GM19193 (cell line): ENCODE measurements around the gene MLXIP.

Source experiments
- POLR2A ChIP-seq: IDR thresholded peaks from 4 replicates; pipeline ENCODE4 v1.6.1; 2011; ENCODE audit not compliant: insufficient read depth, insufficient read length; ENCODE audit errors: extremely low read depth

The MLXIP gene

DNA sequence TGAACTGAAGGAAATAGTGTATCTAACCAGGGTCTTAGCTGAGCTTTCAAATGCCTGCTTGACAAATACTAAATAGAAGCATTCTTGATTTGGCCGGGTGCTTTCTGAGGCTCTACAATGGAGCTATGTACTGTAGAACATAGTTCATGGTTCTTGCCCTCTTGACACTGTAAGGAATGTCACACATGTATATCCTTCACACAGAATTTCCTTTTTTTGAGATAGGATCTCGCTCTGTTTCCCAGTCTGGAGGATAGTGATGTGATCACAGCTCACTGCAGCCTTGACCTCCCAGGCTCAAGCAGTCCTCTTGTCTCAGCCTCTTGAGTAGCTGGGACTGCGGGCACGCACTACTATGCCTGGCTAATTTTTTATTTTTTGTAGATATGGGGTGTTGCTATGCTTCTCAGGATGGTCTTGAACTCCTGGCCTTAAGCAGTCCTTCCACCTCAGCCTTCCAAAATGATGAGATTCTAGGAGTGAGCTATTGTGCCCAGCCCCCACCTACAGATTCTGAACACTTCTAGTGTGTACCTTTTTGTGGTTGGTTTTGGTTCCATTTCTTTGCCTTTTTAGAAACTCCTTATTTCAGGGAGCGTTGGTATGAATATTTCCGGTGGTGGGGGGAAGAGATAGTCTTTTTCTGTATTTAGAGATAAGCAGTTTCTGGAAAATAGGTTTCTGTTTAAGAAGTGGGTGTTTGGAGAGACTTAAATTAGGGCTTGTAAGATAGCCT, 4.2 kb downstream of the MLXIP start:
- TF ChIP-seq POLR2A: no peak

DNA sequence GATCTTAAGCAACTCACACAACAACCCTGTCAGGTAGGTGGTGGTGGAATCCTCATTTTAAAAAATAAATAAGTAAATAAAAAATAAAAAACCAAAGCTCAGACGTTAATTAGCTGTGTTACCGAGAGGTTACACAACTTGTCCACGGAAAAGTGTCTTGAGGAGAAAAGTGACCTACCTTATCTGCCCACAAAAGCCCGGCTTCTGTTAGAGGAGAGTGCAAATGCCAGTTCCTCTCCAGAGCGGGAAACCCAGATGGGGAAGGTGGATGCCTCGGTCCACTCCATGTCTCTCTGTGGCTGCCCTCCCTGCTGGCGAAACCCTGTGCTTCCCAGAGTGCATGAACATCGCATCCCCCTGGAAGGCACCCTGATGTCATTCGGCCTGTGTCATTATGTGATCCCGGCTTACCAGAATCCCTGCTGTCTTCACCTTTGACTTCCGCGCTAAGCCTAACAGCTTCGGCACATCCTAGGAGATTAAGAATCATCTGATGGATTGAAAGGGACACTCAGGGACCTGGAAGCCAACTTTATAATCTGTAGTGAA, 6.4 kb downstream of the MLXIP start:
- TF ChIP-seq POLR2A: no peak

DNA sequence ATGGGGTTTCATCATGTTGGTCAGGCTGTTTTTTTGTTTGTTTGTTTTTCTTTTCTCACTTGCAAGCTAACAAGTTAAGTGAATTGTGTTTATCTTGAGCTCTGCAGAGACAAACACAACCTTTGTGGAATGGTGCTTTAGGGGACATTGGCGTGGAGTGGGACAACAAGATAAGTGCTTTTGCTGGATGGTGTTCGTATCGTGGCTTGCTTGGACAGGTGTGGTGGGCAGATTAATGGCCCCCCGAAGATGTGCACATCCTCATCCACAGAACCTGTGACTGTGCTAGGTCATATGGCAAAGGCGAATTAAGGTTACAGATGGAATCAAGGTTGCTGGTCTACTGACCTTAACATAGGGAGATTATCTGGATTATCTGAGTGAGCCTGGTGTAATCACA, 7.0 kb downstream of the MLXIP start:
- no peak for TF ChIP-seq POLR2A

DNA sequence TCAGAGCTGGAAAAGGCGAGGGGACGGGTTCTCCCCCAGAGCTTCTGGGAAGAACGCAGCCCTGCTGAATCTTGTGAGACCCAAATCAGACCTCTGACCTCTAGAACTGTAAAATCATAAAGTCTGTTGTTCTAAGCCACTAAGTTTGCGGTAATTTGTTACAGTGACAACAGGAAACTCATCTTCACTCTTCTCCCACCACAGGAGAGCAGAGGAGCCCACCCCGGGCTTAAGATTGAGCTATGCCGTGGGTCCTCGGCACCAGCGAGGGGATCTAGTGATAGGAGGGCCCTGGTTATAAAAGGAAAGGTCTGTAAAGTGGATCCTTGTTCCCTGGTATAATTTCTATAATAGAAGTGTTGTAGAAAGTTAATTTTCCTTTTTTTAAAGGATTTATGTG, 7.6 kb downstream of the MLXIP start:
- TF ChIP-seq POLR2A: no peak

DNA sequence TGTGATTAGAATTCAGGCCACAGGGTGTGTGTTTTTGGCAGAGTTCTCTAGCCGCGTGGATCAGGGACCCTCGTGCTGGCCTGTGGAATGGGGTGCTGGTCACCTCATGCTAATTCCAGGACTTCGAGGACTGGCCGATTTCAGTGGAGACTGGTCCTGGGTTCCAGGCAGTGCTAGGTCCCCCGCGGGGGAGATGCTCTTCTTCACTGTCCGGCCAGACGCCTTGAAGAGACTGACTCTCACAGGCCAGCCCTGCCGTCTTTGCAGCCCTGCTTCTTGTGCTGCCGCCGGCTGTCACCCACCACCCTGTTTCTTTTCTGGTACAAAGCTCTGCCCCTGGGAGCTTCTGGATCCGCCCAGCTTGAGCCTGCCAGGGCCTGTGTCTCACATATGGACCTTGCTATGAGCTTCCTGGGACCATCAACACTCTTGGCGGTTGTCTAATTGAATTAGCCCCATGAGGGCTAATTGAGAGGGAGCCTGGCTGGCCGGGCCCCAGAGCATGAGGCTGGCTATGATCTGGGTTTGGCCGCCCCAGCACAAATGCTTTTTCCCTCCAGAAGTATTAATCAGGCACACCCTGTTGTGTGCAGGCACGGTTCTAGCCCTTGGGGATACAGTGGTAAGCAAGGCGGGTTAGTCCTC, 8.2 kb downstream of the MLXIP start:
- no peak for TF ChIP-seq POLR2A

DNA sequence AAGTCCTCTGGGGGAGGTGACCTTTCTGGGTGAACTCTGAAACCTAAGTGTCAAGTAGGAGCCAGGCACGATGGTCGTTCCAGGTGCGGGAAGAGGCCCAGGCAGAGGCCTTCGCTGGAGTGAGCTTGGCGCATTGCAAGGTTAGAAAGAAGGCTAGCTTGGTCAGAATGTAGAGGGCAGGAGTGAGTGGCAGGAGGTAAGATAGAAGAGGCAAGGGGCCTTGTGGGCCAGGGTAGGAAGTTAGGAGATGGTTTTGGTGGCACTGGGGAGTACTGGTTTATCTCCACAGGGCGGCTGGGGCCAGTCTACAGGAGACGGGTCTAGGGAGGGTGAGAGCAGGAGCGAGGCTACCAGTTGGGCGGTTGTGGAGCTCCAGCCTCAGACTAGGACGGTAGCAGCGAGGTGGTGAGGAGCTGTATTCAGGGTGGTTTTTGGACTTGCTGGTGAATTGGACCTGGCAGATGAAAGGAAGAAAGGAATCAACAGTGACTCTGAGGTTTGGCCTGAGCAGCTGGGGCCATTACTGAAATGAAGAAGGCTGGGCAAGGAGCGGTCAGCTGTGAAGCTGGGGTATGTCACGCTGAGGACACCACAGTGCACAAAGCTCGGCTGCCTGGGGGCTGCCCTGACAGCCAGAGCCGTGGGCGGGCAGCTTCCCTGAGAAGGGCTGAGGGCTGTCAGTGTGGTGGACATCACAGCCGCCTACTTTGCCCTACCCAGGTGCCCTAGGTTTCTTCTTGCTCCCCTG, 9.0 kb downstream of the MLXIP start:
- TF ChIP-seq POLR2A: no peak

DNA sequence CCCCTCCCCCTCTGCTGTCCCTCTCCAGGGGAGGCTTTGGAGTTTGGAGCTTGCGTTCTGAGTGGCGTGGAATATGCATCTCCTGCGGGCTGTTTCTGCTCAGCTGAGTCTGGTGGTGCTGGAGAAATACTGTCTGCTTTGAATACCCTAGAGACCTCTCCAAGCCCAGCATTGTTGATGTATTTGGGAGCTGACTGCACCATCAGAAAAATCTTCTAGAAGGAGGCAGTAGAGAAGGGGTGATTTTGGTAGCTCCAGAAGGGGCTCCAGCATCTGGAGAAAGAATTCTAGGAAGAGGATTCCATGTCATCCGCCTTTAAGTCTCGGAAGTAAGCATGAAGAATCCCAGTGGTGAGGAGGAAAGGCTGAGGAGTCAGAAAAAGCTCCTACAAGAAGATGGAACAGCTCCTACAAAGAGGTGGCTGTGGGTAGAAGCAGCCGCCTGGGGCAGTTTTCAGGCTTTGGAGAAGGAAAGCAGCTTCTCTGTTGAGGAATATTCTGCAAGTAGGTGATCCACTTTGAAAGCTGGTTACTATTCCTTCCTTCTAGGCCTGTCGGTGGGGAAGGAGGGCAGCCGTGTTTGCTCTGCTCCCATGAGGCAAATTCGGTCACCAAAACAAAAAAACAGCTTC, 9.7 kb downstream of the MLXIP start:
- no peak for TF ChIP-seq POLR2A

DNA sequence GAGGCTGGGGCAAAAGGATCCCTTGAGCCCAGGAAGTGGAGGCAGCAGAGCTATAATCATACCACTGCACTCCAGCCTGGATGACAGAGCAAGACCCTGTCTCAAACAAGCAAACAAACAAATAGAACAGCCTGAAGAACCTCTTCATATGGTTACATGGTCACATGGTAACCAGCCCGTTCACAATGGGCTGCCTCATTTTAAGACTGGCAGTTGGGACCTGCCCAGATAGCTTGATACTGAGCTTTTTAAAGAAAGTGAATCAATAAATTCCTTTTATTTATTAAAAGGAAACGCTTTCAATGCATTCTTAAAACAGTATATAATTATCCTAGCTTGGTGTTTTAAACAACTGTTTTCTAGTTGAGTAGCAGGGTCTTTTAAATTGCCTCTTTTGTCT, 10.5 kb downstream of the MLXIP start:
- TF ChIP-seq POLR2A: no peak

DNA sequence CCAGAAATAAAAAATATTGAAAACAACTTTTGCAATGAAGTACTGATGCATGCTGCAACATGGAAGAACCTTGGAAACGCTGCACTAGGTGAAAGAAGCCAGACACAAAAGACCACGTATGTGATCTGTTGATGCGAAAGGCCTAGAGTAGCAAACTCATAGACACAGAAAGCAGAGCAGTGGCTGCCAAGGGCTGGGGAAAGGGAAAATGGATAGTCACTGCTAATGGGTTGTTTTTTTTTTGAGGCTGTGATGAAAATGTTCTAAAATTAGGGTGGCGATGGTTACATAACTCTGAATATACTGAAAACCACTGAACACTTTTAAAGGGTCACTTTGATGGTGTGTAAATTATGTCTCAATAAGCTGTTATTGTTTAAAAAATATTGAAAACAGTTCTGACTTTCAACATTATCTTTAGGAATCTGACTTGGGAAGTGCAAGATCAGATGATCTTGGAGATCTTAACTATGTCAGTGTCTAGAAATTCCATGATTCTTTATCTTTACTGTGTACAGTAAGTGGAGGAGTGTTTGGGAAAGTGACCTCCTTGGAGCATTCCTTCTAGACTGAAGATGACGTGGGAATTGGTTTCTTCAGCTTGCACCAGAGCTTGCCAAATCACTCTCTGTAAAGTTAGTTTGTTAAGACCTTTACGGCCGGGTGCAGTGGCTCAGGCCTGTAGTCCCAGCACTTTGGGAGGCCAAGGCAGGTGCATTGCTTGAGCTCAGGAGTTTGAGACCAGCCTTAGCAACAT, 12.4 kb downstream of the MLXIP start:
- TF ChIP-seq POLR2A: no peak

DNA sequence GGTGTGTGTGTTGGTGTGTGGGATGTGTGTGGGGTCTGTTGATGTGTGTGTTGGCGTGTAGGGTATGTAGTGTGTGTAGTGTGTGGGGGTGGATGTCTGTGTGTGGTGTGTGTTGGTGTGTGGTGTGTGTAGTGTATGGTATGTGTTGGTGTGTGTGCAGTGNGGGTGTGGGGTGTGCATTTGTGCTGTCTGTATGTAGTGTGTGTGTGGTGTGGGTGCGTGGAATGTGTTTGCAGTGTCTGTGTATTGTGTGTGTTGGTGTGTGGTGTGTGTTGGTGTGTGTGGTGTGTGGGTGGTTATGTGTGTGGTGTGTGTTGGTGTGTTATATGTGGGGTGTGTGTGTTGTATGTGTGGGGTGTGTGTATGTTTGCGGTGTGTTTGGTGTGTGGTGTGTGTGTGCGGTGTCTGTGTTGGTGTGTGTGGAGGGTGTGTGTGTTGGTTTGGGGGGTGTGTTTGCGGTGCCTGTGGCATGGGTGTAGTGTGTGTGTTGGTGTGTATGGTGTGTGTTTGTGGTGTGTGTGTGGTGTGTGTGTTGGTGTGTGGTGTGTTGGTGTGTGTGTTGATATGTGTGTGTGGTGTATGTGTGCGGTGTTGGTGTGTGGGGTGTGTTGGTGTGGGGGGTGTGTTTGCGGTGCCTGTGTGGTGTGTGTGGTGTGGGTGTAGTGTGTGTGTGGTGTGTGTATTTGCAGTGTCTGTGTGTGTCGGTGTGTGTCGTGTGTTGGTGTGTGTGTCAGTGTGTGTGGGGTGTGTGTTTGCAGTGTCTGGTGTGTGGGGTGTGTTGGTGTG, 14.7 kb downstream of the MLXIP start:
- no peak for TF ChIP-seq POLR2A

DNA sequence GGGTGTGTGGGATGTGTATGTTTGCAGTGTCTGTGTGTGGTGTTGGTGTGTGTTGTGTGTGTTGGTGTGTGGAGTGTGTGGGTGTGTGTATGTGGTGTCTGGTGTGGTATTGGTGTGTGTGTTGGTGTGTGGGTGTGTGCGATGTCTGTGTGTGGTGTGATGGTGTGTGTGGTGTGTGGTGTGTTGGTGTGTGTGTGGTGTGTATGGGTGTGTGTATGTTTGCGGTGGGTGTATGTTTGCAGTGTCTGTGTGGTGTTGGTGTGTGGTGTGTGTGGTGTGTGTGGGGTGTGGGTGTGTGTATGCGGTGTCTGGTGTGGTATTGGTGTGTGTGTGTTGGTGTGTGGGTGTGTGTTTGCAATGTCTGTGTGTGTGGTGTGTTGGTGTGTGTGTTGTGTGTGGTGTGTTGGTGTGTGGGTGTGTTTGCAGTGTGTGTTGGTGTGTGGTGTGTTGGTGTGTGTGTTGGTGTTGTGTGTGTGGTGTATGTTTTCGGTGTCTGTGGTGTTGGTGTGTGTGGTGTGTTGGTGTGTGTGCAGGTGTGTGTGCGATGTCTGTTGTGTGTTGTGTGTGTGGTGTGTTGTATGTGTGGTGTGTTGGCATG, 15.7 kb downstream of the MLXIP start:
- no peak for TF ChIP-seq POLR2A

DNA sequence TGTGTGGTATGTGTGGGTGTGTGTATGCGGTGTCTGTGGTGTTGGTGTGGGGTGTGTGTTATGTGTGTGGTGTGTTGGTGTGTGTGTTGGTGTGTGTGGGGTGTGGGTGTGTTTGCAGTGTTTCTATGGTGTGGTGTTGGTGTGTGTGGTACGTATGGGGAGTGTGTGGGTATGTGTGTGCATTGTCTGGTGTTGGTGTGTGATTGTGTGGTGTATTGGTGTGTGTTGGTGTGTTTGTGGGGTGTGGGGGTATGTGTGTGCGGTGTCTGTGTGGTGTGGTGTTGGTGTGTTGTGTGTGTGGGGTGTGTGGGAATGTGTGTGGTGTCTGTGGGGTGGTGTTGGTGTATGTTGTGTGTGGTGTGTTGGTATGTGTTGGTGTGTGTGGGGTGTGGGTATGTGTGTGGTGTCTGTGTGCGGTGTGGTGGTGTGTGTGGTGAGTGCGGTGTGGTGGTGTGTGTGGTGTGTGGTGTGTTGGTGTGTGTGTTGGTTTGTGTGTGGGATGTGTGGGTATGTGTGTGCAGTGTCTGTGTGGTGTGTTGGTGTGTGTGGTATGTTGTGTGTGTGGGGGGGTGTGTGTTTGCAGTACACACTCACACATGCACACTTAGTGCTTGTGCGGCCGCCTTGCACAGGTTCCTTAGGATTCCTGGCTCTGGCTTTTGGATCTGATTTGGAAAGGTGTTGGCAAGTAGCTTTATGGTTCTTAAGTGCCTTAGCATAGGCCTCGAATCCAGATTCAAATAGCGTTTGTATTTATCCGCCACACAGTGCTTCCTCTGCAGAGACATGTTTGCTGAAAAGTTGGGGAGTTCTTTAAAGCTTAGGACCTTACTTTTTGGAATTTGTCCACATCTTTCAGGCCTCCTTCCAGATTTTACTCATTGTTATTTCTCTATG, 16.4 kb downstream of the MLXIP start:
- TF ChIP-seq POLR2A: no peak
